ENCODE measurements around the gene TTC38.

TTC38 gene

DNA sequence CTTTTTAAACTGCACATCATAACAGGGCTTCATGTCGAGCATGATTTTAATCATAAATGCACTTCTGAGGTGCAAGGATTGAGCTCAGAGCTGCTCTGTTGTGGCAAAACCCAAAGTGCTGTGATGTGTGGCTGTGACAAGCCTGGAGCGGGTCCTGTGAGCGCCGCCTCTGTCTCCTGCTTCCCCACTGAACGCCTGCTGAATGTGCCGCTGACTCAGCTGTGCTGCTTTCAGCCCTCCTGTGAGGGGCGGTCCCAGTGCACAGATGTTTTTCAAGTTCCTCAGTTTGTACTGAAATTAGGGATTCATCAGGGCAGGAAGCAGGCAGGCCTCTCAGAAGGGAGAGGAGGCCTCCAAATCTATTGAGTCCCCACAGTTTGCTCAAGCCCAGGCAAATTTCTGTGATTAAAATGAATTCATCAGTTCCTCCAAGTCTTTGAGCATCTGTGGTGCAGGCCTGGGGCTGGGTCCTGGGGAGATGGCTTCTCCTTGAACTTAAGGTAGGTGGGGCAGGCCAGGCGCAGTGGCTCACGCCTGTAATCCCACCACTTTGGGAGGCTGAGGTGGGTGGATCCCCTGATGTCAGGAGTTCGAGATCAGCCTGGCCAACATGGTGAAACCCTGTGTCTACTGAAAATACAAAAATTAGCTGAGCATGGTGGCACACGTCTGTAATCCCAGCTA is 25.9 kb downstream of the TTC38 start:
- no peak overlapping the region for H3K4me3 ChIP-seq (ENCODE audit: control insufficient read depth, low read depth, low read length)
- TF ChIP-seq, protein P1, sequence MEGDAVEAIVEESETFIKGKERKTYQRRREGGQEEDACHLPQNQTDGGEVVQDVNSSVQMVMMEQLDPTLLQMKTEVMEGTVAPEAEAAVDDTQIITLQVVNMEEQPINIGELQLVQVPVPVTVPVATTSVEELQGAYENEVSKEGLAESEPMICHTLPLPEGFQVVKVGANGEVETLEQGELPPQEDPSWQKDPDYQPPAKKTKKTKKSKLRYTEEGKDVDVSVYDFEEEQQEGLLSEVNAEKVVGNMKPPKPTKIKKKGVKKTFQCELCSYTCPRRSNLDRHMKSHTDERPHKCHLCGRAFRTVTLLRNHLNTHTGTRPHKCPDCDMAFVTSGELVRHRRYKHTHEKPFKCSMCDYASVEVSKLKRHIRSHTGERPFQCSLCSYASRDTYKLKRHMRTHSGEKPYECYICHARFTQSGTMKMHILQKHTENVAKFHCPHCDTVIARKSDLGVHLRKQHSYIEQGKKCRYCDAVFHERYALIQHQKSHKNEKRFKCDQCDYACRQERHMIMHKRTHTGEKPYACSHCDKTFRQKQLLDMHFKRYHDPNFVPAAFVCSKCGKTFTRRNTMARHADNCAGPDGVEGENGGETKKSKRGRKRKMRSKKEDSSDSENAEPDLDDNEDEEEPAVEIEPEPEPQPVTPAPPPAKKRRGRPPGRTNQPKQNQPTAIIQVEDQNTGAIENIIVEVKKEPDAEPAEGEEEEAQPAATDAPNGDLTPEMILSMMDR (conservative IDR thresholded peaks at IDR 0.05; ENCODE audit: control insufficient read depth, insufficient read depth, low read depth, low read length), result no peak
- DNase-seq (ENCODE audit: low read depth), result peak; percentile 75

GRCh38 chr22:46294784-46295183 is 27.0 kb downstream of the TTC38 start:
- TF ChIP-seq, protein P1 (conservative IDR thresholded peaks at IDR 0.05; ENCODE audit: control insufficient read depth, insufficient read depth, low read depth, low read length), result no peak
- DNase-seq (ENCODE audit: low read depth), result no peak

DNA sequence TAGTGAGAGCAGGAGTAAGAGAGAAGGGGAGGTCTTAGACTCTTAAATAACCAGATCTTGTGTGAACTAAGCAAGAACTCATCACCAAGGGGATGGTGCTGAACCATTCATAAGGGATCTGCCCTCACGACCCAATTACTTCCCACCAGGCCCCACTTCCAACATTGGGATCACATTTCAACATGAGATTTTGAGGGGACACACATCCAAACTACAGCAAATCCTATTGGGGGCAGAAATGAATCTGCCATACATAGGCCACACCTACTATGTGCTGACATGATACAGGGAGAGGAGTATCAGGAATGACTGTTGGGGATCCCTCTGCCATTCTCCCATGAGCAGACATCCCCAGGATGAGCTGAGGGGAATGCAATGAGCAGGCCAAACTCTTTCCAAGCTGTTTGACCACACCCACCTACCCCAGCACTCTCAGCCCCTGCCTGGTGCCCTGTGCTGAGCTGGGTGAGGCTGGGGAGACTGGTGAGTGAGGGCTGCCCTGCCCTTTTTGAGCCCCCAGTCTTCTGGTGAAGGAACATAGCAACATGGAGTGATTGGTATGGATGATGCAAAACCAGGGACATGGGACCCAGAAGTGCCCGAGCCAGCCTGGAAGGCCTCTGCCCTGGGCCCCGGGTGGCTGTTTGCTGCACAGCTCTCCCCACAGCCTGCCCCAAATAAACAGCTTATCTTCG is 27.6 kb downstream of the TTC38 start:
- no peak for DNase-seq (ENCODE audit: low read depth)
- no peak overlapping the region for H3K4me3 ChIP-seq (ENCODE audit: control insufficient read depth, low read depth, low read length)
- TF ChIP-seq, protein P1 (conservative IDR thresholded peaks at IDR 0.05; ENCODE audit: control insufficient read depth, insufficient read depth, low read depth, low read length), result no peak

More at GRCh38 chr22:46294784-46295183, 27.0 kb downstream of the TTC38 start:
- no peak overlapping the region for H3K4me3 ChIP-seq (ENCODE audit: control insufficient read depth, low read depth, low read length)

- TF ChIP-seq, protein P1 (conservative IDR thresholded peaks at IDR 0.05; ENCODE audit: control insufficient read depth, insufficient read depth, low read depth, low read length), result no peak
- peak; percentile 96 for DNase-seq (ENCODE audit: low read depth)
- peak within 1 kb of the TSS; percentile 75 for H3K4me3 ChIP-seq (ENCODE audit: control insufficient read depth, low read depth, low read length)
Measured at GRCh38 chr22:46296257-46297150, 28.7 kb downstream of the TTC38 start, which contains the start of gene GTSE1. GTSE1 (plus strand) TSS chr22:46296870; CDS start chr22:46297401, 531 bp downstream.

DNA sequence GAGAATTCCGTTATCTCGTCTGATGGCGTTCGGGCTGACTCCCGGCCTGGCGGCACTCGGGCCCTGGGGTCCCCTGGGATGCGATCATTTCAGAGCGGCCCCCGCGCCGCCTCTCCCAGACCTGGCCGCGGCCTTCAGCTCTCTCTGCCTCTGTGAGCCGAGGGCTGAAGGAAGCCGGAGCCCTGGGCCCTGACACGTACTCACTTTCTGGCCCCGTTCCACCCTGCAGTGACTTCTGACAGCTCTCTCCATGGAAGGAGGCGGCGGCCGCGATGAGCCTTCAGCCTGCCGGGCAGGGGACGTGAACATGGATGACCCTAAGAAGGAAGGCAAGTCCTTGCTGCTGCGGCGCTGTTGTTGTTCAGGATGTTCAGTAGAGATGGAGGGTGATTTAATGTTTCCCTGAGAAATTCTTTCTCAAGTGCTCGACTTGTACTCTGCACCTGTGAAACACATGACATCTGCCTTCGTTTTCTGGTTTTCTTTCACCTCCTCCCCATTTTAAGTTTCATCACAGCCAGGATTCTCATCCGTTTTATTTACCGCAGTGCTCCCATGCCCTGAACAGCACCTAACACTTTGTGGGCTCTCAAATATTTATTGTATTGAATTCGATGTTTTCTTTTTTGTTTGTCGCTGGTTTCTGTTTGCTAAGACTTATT is 29.5 kb downstream of the TTC38 start:
- DNase-seq (ENCODE audit: low read depth), result peak; percentile 60
- TF ChIP-seq, protein P1 (conservative IDR thresholded peaks at IDR 0.05; ENCODE audit: control insufficient read depth, insufficient read depth, low read depth, low read length), result no peak
- H3K4me3 ChIP-seq (ENCODE audit: control insufficient read depth, low read depth, low read length), result peak overlapping the region; percentile 75

DNA sequence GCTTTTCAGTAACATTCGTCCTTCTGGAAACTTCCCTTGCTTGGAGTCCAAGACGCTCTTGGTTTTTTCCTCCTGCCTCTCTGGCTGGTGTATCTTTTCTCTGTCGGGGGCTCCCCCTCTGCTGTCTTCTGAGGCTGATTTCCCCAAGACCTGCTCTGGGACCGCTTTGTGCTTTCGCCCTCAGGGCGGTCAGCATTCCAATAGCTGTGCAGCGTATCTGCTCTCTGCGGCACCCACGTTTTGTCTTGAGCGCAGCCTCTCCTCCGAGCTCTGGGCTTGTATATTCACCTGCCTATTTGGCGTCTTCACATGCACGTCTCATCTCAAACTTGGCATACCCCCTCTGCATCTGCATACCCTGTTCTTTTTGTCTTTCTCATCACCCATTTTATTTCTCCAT is 31.3 kb downstream of the TTC38 start:
- H3K4me3 ChIP-seq (ENCODE audit: control insufficient read depth, low read depth, low read length), result no peak overlapping the region
- TF ChIP-seq, protein P1 (conservative IDR thresholded peaks at IDR 0.05; ENCODE audit: control insufficient read depth, insufficient read depth, low read depth, low read length), result no peak
- DNase-seq (ENCODE audit: low read depth), result no peak
